Stimulated activated CD4-positive, alpha-beta T cell treated with anti-CD3 and anti-CD28 coated beads, TNF-alpha, amount 100 ng/mL, for 4 hours (primary cell): ENCODE data around the gene CSGALNACT2.

Source experiments
- DNase-seq, 3 experiments: peaks; one replicate each; pipeline ENCODE4 v3.0.0-alpha.2; 2020; ENCODE audit warnings: low read depth in 3 of 3

Gene CSGALNACT2

DNA sequence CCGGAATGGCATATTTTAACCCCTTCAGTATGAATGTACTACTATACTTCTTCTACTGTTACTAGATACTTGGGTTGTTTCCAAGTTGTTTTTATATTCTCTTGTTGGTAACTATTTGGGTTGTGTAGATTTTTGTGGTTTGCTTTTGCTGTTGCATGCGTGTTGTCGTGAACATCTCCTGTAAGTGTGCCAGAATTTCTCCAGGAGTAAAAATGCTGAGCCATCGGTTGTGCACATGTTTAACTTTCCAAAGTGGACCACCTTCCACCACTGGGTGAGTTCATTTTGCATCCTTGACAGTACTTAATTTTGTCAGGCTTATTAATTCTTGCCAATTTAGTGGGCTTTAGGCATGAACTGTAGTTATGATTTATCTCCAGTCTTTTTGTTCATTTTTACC is 47.9 kb downstream of the CSGALNACT2 start:
- no peak for DNase-seq

- DNase-seq = no peak
These were observed 49.0 kb downstream of the CSGALNACT2 start for GRCh38 chr10:43187213-43187612.

- DNase-seq = no peak
These were observed 50.5 kb downstream of the CSGALNACT2 start for GRCh38 chr10:43188702-43189101.

DNA sequence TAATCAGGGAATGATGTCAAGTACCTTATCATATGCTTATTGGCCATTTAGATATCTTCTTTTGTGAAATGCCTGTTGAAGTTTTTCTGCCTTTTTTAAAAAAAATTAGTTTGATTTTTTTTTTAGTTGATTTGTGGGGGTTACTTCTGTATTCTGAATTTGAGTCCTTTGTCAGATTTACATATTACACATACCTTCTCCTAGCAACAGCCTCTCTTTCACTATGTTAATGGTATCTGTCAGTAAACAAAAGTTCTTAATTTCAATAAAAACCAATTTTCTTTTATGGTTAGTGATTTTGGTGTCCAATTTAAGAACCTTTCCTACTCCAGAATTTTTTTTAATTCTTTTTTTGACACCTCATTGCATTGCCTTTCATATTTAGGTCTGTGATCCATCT is 52.0 kb downstream of the CSGALNACT2 start:
- DNase-seq = no peak

- no peak for DNase-seq
These were observed 52.5 kb downstream of the CSGALNACT2 start for GRCh38 chr10:43190775-43191174.

DNA sequence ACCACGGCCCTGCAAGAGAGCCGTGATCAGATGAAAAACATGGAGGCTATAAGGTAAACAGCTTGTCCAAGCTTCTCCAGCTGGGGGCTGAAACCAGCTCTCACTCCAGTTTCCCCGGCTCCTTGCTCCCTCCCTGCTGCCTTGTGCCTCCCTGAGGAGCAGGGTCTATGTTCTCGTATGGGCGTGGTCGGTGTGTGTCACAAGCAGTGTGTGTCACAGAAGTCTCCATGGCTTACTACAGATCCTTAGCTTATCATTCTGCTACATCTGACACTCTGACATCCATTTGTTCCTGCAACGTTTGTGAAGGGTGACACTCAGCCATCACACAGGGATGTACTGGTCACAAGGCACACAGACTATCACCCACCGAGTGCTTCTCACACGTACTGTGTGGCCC is 54.6 kb downstream of the CSGALNACT2 start:
- no peak for DNase-seq

GRCh38 chr10:43193496-43194080 is 55.3 kb downstream of the CSGALNACT2 start:
- no peak for DNase-seq

- DNase-seq = no peak
These were observed 56.0 kb downstream of the CSGALNACT2 start for GRCh38 chr10:43194266-43194665.

- DNase-seq = no peak
These were observed 56.6 kb downstream of the CSGALNACT2 start for GRCh38 chr10:43194859-43195258.

DNA sequence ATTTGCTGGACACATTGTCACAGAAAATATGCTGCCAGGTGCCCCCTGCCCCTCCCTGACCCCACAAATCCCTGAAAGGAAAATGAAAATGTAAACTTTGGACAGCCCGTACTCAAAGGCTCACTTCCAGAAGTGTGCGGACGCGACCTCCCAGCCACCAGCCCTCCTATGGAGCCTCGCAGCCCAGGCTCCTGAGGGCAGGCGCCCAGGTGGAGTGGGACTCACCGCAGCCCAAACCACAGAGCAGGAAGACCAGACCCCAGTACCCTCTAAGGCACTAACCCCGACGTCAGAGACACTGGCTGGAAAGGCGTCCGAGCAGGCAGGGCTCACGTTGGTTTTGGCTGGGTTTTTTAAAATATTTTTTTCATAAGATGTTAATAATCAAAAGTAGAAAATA is 57.3 kb downstream of the CSGALNACT2 start:
- no peak for DNase-seq

DNA sequence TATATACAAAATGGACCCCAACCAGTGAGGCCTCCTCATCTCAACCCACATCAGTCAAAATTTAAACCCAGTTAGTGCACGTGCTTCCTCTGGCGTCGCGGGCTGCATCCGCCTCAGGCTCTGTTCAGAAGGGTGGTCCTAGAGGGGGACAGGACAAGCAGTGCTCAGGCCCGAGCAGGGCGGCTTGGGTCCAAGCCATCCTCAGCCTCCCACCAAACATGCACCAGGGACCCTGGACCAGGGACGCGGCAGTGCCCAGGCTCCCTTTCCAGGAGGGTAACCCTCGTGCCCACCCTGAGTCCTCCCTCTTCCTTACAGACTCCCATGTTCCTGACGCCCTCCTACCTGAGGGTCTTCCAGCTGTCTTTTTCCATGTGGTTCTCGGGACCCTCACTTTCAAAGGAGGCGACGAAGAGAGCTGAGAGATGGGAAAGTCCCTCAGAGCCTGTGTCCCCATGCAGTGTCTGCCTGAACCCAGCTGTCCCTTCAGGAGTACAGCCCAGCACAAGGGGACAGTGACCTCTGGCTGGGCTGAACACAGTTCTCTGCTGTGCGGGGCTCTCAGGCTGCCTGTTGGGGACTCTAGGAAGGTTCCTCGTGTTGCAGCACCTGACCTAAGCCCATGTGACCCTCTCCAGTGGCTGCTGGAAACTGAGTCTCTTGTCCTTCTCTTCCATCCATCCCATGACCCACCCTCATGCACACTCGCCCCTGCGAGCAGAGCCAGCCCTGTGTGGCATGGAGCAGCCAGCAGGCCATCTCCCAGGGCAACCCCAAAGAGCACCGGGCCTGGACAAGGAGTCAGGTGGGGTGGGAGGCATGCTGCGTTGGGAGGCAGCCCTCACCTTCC is 58.1 kb downstream of the CSGALNACT2 start:
- no peak for DNase-seq

GRCh38 chr10:43196981-43197833 is 59.0 kb downstream of the CSGALNACT2 start:
- no peak for DNase-seq

DNA sequence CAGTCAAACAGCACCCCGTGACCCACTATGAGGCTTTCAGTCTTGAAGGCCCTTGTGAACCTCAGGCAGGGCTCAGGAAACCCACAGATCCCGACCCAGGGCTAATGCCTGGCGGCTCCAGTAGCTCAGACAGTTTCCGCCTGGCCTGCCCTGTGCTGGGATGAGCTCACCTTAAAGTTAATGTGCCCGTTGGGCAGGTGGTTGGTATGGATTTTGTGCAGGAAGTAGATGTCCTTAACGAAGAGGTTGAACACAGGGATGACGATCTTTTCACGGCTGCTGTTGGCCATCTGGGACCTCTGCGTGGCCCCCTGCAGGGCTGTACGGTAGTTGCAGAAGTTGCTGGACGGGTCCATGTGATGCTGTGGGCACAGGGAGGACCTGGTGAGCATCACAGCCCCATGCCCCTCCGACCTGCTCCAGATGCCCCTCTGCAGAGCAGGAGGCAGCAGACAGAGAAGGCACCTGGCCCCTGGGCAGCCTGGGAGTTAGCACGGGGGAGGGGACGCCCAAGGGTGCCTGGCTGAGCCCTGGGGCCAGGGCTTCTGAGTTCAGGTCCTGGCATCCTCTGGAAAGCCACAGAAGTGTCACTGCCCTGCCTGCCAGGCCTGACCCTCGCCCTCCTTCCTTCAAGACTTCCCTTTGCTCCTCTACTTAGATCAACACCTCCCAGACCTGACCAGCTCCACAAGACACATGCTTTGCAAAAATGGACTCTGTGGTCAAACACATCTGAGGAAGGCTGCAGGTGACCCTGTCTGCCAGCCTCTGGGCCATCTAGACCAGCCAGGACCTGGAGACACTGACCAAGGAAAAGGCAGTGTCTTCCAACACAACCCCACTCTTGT is 59.8 kb downstream of the CSGALNACT2 start:
- DNase-seq = no peak

- no peak for DNase-seq
These were observed 60.4 kb downstream of the CSGALNACT2 start for GRCh38 chr10:43198682-43199005.

GRCh38 chr10:43199088-43199683 is 60.9 kb downstream of the CSGALNACT2 start:
- no peak for DNase-seq

GRCh38 chr10:43199684-43200537 is 61.7 kb downstream of the CSGALNACT2 start:
- no peak for DNase-seq

DNA sequence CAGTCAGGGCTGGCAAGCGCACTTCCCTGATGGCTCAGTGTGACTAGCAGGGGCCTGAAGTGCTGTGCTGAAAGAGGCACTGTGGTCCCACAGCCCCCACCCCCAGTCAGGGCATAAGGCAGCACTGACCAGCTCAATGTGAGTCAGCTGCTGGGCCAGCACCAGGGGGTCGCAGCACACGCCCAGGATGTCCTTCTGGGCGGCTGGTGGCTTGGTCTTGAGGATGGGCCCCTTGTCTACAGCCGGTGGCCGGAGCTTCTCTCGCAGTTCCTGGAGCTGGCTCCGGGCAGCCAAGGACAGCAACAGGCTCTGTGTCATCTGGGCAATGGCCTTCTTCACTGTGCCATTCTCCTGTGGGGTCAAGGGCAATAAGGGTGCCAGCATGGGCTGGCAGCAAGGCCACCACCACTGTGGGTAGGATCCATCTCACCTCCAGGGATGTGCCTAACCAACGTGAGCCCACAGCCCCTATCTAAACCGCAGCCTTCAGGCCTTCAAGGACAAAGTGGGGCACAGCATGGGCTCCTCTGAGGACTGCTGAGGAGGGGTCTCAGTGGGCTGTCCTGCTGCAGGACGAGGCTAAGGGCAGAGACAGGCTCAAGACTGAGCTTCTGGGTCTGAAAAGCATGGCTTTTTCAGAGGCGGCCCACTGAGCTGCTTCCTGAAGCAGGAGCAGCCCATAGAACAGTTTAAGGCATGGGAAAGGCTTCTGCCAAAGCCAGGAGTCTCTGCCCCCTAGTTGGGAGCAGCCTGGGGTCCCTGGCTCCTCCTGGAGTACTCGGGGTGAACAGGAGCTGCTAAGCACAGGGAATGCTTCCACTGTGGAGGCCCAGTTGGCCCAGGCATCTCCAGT is 62.5 kb downstream of the CSGALNACT2 start:
- no peak for DNase-seq

GRCh38 chr10:43201545-43202131 is 63.4 kb downstream of the CSGALNACT2 start:
- no peak for DNase-seq

DNA sequence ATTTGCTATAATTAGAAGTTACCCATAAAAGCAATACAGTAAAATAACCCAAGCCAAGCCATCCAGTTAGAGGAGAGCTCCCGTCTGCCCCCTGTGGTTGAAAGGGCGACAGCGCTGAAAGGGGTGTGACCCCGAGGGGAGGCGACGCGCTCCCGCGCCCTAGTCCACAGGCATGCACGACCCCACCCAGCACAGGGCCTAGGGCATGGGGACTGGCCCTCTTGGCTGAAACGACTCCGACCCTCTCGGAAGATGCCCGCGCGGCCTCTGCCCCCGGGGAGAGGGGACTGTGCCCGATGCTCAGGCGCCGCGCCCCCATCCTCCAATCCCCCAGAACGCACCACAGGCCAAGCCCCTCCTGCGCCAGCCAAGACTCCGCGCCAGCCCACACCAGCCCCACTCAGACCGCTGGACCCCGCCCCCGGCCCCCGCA is 64.0 kb downstream of the CSGALNACT2 start:
- peak in 2 of 3 experiments; percentile 21 to 26 for DNase-seq
